Measurements from ENCODE around the gene TLE3.

TLE3 gene

GRCh38 chr15:70082281-70082900 lies 15.3 kb downstream of the TLE3 start:
- DNase-seq: no peak

DNA sequence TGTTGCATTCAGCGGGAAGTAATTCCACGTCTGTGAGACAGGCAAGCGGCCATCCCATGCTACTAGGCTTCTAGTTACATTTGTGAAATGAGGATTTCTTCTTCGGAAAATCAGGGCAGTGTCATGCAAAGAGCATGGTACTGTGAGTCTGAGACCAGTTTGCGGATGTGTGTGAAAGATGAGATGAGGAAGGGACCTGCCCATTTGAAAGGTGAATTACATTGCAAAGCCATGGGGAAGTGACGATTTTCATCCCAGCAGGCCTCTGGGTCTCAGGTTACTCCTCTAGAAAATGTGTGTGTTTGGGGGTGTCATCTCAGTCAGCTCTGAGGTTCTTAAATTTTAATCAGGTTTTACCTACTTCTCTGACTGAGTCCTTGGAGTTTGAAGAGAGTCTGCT lies 16.1 kb downstream of the TLE3 start:
- DNase-seq: no peak

DNA sequence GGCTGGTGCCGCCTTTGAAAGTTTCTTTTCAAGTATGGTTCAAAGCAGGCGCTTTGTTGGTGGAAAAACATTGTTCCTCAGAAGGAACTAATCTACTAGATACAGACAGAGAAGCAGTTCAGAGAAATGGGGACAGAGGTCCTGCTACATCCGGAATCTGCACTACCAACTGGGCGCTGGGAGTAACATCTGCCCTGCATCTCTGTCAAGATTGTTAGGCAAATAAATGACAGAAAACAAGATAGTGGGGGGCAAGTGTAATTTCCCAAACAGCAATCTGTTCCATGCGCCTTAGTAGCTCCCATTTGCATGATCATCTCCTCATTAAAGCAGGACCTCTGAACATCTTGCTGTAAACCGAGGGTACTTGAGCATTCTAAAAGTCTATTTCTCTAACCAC lies 17.4 kb downstream of the TLE3 start:
- DNase-seq: no peak

- no peak for DNase-seq
Observed at GRCh38 chr15:70079888-70080287, 17.8 kb downstream of the TLE3 start.

- DNase-seq: no peak
Observed at GRCh38 chr15:70078578-70079417, 18.9 kb downstream of the TLE3 start.

DNA sequence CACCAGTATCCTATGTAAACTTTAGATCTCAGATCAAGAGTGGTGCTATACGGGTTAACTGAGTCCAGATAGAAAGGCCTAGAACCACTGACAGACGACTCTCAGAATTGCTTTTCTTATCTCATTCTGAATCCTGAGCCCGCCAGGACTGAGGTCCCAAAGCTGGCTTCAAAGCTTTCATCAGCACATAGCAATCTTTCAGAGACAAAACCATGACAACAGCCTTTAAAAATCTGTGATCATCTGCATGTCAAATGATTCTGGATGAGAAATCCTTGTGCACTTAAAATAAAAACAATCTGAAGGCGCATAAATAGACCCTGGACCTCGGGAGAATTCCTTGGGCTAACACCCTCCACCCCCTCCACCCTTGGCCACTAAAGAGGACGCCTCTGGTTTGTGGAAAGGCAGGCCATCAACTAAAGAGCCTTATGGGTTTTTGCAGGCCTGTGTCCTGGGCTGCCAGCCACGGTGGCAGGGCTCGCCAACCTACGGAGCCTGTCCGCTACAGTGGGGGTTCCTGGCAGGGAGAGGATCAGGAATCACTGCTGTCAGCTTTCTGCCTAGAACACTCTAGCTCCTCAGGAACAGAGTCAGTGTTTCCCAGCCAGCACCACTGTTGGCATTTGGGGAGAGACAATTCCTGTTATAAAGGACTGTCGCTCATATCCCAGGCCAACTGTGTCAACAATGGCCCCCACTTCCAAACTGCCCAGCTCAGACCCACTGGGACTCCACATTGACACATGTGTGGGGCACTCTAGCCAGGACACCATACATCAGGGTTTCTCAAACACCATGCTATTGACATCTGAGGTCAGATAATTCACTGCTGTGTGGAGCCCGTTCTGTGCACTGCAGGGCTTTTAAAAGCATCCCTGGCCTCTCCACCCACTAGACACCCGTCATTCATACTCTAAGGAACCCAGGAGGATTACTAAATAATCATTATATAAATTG lies 20.2 kb downstream of the TLE3 start:
- no peak for DNase-seq

DNA sequence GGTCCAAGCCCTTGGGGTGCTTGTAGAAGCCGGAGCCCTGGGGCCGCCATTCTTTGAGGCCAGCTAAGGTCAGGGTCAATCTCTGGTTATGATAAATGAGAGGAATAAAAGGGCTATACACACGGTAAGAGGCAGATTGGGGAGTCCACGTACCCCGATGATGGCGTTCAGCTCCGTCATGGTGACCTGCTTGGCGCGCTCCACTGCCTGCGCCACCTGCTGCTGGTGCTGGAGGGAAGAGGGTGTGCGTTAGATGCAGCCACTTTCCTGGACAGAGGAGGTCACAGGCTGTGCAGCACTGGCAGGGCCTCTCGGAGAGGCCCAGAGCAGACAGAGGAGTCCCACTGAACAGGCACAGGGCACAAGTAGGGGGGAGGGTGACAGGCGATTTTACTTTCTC lies 23.3 kb downstream of the TLE3 start:
- no peak for DNase-seq

DNA sequence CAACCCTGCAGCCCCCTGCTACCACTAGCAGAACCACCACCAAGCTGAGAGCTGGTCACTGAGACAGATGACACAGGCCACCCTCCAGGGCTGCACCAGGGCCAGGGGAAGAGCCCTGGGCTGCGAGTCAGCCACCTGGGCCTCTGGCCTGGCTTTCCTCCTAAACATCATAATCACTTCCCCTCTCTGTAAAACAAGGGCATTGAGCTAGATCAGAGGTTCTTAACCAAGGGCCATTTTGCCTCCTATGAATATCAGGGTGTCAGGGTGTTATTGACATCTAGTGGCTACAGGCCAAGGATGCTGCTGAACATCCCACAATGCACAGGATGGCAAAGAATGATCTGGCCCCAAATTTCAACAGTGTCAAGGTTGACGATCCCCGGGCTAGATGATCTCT lies 25.2 kb downstream of the TLE3 start:
- no peak for DNase-seq

- DNase-seq: no peak
Observed at GRCh38 chr15:70071799-70072198, 25.9 kb downstream of the TLE3 start.

GRCh38 chr15:70069716-70070115 lies 28.0 kb downstream of the TLE3 start:
- no peak for DNase-seq

DNA sequence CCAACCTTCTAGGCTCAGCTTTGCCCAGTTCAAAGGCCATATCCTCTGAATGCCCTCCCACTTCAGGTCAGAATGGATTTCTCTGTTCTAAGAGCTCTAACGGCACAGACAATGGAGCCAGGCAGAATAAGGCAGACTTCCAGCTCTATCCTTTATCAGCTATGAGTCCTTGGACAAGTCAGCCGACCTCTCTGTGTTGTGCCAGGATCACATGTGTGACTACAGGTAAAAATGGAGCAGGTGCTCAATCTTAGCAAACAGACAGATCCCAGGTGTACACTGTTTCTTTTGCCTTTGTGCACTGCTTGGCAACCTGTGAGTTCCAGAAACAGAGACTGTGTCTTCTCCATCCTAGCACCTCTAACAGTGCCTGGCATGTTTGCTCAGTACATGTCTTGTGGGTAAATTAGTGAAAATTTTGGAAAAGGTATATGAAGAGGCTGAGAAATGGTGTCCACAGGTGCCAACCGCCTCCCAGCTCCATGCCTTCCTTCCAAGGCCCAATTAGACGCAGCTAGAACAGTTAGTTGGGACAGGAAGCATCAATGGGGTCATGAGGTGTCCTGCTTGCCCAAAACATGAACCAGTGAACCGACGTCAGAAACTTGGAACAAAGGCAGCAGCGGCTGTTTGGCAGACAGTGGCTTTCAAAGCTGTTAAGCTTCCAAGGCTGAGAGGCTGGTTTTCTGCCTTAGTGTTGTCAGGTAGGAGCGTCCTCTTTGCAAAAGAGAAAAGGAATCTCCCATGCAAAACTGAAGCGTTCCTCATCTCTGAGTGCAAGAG lies 28.7 kb downstream of the TLE3 start:
- no peak for DNase-seq

DNA sequence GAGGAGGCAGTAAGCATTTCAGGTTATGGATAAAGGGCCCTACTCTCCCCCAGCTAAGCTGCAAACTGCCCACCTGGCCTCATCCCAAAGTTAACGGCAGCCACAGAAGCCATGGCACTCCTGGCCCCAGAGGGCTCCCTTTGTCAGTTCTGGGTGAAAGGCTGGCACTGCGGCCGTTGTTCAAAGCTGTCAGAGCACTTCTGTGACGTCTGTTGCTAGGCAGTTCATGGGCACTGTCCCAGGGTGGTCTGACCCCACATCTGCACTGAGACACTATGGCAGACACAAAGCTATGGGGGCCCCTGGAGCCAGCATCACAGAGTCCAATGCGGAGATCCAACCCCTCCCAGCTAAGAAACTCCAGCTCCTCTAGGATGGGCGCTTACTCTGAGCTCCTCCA lies 30.0 kb downstream of the TLE3 start:
- no peak for DNase-seq

DNA sequence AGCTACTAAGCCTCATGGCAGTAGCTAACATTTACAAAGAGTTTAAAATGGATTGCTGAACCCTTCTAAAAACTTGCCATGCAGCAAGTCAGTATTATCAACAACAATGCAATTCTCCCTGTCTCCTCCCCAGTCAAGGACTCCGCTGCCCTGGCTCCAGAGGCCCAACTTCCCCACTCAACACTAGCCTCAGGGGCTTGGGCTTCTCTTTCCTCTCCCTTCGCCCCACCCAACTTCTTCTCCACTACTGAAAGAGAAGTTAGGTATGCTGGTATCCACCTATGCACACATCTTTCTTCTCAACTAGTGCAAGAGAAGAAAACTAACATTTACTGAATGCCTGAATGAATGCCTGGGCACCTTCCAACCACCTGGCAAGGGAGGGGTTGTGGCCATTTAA lies 30.7 kb downstream of the TLE3 start:
- no peak for DNase-seq

DNA sequence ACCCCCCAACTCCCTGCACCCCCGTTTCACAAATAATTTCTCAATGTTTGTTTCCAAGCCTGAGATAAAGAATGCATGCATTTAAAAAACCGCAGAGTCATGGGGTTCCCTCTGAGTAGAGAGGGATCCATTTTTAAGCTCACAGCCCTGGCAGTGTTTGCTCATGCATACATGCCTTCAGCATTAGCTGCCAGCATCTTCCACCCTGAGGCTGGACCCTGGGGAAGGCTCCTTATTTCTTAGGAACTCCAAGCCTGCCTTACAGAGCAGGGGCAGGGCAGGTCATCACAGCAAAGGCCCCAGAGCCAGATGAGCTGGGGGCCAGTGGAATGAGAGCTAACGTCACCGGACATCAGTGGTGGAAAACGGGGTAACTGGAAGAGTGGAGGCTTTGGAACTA lies 31.3 kb downstream of the TLE3 start:
- DNase-seq: no peak

- no peak for DNase-seq
Observed at GRCh38 chr15:70066004-70066403, 31.7 kb downstream of the TLE3 start.

- no peak for DNase-seq
Observed at GRCh38 chr15:70065006-70065722, 32.6 kb downstream of the TLE3 start.

DNA sequence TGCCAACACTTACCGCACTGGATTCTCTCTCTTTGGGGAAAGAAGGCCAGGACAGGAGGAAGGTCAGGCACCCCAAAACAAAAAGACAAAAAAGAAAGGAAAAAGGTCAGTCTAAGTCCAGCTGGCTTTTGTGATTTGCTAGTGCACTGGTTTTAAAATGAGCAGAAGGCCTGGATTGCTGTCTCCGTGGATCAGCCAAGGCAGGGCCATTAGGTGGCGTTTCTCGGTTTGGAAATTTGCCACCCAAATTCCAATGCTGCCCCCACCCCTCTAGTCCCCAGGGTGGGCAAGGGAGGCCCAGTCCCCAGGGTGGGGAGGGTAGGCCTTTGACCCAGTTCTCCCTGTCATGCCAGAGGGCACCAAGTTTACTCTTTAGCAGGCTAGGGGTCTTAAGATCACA lies 33.3 kb downstream of the TLE3 start:
- DNase-seq: no peak

GRCh38 chr15:70063980-70064379 lies 33.7 kb downstream of the TLE3 start:
- no peak for DNase-seq

- DNase-seq: no peak
Observed at GRCh38 chr15:70063261-70063925, 34.3 kb downstream of the TLE3 start.

DNA sequence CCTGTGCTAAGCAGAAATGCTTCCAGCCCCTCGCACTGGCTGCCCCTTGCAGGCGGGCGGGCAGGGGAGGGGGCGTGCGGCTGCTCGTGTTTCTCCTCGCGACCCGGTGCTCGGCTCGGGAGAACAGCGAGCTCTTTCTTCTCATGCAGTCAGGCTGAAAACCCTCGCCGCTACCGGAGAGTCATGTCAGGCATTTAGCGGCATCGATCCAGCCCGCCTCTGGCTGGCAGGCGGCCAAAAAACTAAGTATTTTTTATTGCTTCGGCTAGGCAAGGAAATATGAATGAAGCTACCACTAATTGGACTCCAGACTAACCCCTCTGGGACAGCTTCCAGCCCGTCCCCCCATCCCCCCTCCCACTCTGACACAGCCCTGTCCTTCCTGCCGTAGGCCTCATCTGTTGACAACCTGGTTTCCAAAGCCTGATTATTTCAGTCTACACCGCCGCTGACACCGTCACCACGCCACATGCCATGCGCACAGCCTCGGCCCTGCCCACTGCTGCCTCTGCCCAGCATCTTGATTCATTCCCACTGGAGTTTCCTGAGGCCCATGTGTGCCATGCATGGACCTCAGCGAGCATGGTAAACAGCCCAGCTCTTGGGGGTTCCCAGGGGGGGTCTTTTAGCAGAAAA lies 35.3 kb downstream of the TLE3 start:
- DNase-seq: no peak

DNA sequence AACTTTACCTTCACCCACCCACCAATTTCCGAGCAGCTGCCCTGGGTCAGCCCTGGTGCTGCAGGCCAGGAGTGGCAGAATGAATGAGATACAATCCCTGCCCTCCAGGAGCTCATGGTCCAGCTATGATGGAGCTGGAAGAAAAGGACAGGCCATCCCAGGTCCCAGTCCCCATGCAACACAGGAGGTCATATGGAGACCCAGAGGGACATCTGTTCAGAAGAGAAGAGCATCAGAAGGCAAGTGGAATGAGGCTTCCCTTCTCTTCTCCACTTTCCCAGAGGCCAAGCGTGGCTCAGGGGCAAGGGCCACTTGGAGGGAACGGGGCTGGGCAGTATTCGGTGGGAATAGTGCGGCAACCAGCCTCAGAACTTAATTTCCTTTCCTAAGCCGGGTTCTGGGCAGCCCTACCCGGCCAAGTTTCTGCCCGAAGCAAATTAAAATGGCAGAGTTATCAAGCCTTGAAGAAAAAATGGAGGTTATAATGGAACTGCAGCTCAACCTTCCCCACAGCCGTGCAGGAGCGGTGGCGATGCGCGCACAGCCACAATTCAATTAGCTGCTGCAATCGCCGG lies 35.9 kb downstream of the TLE3 start:
- no peak for DNase-seq

Data from activated CD4-positive, alpha-beta T cell treated with anti-CD3 and anti-CD28 coated beads, Interleukin-10, Interleukin-2, amounts not matched to agents 100 ng/mL and 50 ng/mL, durations not matched to agents 16 hours and 8 hours (primary cell).